GM18907 (cell line): ENCODE results near the gene CBX4.

ENCODE experiments used
- ATAC-seq: cut with Tn5 transposase; IDR thresholded peaks from one replicate; pipeline ENCODE4 v1.9.1; 2021; ENCODE audit warnings: mild to moderate bottlenecking, moderate library complexity; ENCODE audit not compliant: unreplicated experiment

Gene CBX4

DNA sequence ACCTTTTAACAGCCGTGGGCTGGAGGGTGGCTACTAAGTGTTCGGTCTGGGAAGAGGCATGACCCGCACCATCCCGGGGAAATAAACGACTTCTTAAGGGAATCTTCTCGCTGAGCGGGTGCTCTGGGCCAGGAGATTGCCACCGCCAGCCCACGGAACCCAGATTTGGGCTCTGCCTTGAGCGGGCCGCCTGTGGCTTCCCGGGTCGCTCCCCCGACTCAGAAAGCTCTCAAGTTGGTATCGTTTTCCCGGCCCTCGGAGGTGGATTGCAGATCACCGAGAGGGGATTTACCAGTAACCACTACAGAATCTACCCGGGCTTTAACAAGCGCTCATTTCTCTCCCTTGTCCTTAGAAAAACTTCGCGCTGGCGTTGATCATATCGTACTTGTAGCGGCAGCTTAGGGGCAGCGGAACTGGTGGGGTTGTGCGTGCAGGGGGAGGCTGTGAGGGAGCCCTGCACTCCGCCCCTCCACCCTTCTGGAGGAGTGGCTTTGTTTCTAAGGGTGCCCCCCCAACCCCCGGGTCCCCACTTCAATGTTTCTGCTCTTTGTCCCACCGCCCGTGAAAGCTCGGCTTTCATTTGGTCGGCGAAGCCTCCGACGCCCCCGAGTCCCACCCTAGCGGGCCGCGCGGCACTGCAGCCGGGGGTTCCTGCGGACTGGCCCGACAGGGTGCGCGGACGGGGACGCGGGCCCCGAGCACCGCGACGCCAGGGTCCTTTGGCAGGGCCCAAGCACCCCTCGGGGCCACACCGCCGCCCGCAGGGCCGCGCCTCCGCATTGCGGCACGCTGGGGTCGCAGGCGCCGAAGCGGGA lies 3.6 kb upstream of the CBX4 start:
- no peak for ATAC-seq

DNA sequence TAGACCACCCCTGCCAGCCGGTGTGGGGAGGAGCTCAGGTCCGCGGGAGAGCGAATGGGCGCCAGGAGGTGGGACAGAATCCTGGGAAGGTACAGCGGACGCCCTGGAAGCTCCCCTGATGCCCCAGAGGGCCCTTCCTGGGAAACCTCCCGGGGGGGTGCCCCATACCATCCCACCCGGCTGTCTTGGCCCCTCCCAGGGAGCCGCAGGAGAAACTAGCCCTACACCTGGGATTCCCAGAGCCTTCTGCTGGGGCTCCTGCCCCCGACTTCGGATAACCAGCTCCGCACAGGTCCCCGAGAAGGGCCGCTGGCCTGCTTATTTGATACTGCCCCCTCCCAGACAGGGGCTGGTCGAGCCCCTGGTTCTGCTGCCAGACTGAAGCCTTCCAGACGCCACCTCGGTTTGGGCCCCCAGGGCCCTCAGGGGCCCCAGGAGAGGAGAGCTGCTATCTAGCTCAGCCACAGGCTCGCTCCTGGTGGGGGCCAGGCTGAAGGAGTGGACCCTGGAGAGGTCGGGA lies 3.0 kb upstream of the CBX4 start:
- ATAC-seq = no peak

DNA sequence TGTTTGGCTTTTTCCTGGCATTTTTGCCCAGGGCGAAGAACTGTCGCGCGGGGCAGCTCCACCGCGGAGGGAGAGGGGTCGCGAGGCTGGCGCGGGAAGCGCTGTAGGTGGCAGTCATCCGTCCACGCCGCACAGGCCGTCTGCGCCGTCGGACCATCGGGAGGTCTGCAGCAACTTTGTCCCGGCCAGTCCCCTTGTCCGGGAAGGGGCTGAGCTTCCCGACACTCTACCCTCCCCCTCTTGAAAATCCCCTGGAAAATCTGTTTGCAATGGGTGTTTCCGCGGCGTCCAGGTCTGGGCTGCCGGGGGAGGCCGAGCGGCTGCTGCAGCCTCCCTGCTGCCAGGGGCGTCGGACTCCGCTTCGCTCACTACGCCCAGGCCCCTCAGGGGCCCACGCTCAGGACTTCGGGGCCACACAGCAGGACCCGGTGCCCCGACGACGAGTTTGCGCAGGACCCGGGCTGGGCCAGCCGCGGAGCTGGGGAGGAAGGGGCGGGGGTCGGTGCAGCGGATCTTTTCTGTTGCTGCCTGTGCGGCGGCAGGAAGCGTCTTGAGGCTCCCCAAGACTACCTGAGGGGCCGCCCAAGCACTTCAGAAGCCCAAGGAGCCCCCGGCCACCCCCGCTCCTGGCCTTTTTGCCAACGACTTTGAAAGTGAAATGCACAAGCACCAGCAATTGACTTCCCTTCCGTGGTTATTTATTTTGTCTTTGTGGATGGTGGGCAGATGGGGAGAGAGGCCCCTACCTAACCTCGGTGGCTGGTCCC lies 2.3 kb upstream of the CBX4 start:
- no peak for ATAC-seq

DNA sequence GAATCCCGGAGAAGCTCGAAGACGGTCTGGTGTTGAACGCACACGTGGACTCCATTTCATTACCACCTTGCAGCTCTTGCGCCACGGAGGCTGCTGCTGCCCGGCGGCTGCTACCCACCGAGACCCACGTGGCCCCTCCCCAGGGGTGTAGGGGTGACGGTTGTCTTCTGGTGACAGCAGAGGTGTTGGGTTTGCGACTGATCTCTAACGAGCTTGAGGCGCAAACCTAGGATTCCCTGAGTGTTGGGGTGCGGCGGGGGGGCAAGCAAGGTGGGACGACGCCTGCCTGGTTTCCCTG lies 1.7 kb upstream of the CBX4 start:
- ATAC-seq = no peak

DNA sequence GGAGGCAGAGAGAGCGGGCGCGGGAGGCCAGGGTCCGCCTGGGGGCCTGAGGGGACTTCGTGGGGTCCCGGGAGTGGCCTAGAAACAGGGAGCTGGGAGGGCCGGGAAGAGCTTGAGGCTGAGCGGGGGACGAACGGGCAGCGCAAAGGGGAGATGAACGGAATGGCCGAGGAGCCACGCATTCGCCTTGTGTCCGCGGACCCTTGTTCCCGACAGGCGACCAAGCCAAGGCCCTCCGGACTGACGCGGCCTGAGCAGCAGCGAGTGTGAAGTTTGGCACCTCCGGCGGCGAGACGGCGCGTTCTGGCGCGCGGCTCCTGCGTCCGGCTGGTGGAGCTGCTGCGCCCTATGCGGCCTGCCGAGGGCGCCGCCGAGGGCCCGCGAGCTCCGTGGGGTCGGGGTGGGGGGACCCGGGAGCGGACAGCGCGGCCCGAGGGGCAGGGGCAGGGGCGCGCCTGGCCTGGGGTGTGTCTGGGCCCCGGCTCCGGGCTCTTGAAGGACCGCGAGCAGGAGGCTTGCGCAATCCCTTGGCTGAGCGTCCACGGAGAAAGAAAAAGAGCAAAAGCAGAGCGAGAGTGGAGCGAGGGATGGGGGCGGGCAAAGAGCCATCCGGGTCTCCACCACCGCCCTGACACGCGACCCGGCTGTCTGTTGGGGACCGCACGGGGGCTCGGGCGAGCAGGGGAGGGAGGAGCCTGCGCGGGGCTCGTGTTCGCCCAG lies 1.2 kb upstream of the CBX4 start:
- ATAC-seq = no peak

DNA sequence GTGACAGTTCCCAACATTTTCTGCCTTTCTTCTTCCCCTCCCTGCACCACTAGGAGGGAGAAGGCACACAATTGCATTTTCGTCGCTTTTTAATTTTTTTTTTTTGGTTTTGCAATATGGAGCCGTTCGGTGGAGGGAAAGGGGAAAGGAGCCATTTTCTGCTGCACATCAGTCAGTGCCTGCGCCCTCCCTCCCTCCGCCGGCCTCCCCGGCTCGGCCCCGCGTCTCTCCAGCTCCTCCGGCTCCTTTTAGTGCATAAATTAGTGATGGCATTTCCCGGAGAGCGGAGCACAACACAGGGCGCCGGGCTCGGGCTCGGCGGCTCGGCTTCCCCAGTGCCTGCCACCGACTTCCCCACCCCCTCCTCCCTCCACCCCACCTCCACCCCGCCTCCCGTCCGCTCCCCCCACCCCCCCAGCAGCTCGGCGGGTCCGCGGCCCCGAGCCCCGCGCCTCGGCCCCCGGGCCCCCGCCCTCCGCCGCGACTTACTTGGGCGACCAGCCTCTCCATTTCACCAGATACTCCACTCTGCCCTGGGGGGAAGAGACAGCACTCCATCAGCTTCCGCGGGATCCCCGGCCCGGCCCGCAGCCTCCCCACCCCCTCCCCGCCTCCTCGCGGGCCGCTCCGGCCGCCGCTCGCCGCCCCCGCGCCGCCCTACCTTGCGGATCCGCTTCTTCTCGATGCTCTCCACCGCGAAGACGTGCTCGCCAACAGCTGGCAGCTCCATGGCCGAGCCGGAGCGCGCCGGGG lies 542 bp downstream of the CBX4 start:
- ATAC-seq = peak; percentile 20

DNA sequence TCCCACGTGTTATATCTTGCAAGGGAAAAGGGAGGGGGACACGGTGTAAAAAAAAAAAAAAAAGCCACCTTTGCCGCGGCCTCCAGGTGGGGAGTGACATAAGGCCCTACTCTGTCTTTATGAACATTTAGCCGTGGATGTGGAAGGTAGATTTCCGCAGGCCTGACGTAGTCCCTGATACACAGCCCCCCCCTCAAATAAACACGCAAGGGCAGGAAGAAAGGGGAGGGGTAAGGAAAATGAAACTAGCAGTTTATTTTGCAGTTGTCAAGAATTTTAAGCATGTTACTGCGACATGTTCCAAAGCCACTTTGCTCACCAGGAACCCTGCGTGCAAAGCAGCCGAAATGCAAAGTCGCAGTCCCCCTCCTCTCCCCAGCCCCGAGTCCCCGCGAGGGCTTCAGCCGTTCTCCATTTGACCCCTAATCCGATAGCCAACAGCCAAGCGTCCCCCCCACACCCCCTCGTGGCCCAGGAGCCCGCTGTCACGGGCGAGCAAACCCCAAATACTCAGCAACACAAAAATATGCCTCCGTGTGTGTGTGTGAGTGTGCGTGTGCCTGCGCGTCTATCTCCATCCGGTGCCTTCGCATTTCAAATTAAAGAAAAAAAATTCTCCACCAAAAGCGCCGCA lies 1.2 kb downstream of the CBX4 start:
- ATAC-seq = no peak

DNA sequence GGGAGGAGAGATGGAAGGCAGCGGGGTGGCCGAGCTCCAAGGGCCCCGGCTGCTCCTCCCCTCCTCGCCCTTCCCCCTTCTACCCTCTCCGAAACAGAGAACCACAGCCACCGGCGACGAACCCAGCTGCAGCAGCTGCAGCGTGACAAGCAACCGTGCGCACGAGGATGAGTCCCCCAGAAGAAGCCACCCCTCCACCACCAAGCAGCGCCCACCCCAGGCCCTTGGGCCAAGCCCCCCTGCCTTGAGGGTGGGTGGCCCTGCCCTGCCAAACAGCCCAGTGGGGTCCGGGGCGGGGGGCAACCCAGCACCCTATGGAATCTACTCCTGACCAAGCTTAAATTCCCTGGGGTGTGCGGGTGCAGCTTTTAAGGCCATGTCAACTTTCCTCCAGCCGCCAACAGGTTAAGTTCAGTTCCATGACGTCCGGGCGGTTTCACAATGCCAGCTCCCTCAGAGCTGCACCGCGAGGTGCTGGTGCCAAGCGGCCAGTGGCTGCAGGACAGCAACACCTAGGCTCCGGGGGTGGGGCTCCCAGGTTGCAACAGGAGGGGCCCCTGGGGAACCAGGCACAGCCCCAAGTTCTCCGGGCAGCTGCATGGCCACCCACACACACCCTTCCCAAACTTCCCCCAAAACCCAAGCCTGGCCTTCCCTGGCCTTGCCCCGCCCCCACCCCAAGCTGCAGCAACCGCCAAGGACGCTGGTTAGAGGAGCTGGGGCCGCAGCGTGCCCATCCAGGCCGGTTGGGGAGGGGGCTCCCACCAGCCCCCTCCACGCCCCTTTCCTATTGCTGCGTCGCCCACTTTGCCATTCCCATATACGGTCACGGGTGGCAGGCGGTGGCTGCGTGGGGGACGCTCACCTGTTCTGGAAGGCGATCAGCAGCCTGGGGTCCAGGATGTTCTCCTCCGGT lies 2.0 kb downstream of the CBX4 start:
- ATAC-seq = peak; percentile 33

DNA sequence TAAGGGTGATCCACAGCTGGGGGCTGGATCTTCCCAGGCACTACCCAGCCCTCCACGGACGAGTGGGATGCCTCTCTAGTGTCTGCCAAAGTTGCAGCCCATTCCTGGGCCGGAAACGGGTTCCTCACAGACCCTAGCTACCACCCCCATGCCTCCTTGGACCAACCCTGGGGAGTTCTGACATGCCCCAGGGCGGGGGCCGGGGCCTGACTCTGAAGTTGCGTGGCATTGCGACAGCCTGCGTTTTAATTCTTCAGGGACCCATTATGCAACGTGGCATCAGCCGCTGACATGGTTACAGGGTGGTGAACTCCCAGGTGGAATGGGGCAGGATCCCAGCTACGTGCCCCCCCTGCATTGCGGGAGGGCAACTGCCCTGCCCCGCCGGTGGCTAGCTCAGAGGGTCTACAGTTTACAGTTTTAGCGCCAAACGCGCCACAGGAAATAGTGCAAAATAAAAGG lies 2.7 kb downstream of the CBX4 start:
- ATAC-seq = peak; percentile 0

DNA sequence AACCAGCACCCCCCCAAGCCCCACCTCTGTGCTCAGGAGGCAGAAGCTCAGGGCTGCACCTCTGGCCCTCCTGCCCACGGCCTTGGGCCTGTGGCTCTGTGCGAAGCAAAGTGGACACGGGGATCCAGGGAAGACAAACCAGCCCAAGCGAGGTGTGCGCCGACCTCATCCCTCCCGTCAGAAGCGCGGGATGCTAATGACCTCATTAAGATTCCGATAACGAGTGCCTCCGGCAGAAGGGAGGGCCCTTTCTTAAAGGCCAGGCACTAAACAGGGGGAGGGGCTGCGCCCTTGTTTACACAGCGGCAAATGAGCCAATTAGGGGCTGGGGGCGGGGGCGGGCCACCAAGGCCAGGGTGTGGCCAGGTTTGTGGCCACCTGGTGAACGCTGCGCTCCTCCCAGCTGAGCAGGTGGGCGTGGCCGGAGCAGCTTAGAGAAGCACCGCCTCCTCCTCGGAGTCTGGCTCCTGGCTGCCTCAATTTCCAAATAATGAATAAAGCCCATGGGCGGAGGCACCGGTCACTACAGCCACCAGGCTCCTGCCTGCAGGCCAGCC lies 3.2 kb downstream of the CBX4 start:
- ATAC-seq = no peak

DNA sequence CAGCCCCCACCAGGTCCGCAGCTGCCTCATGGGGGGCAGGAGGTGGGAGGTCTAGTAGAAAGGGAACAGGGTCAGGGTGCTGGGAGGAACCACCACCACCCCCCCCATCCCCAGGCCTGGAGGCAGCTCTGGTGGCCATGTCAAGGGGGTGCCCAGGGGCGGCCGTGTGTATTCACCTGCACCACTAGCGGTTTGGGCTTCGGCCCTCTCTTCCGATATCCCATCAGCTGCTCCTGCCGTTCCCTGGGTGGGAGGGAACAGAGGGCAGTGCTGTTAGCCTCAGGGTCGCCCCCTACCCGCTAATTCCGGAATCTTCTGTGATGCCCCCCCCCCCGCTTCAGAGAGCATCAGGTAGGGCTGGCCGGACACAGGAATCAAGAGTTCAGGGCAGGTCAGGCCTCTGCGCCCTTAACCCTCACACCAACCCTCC lies 3.8 kb downstream of the CBX4 start:
- ATAC-seq = no peak

DNA sequence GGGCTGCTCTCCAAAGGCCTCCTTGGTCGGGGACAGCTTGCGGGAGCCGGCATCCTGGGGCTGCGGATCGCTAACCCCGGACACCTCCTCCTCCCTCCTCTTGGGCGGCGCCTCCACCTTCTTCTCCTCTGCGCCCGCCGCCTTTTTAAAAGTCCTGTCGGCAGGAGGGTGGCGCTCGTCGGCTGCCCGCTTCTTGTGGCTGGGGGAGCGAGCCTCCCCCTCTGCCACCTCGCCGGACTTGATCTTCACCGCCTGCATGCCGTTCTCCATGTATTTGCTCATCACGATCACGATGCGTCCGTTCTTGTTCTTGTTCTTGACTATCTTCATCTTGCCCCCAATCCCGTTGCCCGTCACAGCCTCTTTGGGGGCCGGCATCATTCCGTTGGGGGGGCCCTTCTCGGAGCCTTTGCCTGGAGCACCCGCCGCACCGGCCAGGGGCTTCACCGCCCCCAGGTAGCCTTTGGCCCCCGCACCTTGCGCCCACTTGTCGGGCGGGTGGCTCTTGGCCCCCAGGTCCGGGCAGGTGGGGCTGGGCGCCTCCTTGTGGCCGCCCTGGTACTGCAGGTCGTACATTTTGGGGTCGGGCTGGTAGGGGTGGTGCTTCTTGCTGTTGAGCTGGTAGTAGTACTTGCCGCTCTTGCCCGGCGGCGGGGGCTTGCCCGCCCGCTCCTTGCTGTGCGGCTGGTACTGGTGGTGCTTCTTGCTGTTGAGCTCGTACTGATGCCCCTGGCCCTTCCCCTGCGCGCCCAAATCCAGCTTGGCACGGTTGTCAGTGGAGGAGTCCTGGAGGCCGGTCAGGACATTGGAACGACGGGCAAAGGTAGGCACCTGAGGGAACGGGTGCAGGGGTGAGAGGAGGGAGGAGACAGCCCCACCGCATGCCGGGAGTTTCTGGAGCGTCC lies 4.4 kb downstream of the CBX4 start:
- ATAC-seq = no peak

DNA sequence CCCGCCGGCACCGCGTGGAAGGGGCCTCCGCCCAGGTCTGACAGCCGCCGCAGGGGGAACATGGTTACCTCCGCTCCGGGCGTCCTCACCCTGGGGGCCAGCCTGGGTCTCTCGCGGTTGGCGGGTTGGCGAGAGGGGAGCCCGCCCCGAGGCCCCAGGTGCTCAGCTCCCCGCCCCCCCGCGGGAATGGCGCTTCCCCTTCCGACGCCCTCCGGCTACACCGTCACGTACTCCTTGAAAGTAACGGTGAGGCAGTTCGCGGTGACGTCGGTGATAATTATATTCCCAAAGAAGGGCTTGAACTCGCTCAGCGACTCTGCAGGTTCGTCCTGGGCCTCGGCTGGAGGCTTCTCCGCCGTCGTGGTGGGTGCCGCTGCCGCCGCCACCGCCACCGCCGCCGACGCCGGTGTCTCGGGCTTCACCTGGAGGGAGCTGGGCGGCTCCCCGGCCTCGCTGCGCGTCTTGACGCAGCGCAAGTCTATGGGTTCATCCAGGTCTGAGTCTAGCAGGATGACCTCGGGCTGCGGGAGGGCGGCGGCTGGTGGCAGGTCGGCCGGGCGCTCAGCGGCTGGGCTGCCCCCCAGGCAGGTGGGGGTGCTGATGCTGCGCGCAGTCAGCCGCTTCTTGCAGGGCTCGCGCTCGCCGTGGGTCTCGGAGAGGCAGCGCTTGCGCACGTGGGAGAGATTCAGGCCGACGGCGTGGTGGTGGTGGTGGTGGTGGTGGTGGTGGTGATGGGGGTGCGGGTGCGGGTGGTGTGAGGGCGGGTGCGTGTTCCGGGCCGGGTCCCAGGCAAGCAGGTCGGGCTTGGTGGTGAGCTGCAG lies 5.3 kb downstream of the CBX4 start:
- no peak for ATAC-seq

DNA sequence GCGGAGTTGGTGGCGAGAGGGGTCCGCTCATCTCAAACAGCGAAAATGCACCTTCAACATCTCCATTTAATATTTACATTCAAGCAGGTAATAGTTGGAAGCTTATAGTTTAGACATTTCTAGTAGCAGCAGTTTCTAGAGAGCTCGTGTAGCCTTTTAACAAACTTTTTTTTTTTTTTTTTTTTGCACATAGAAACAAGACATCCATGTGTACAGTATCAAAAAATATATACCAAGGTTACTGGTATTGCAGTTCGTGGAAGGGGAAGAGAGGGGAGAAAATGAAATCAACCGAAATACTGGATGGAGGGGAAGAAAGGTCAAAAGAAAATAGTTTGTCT lies 6.2 kb downstream of the CBX4 start:
- ATAC-seq = no peak

DNA sequence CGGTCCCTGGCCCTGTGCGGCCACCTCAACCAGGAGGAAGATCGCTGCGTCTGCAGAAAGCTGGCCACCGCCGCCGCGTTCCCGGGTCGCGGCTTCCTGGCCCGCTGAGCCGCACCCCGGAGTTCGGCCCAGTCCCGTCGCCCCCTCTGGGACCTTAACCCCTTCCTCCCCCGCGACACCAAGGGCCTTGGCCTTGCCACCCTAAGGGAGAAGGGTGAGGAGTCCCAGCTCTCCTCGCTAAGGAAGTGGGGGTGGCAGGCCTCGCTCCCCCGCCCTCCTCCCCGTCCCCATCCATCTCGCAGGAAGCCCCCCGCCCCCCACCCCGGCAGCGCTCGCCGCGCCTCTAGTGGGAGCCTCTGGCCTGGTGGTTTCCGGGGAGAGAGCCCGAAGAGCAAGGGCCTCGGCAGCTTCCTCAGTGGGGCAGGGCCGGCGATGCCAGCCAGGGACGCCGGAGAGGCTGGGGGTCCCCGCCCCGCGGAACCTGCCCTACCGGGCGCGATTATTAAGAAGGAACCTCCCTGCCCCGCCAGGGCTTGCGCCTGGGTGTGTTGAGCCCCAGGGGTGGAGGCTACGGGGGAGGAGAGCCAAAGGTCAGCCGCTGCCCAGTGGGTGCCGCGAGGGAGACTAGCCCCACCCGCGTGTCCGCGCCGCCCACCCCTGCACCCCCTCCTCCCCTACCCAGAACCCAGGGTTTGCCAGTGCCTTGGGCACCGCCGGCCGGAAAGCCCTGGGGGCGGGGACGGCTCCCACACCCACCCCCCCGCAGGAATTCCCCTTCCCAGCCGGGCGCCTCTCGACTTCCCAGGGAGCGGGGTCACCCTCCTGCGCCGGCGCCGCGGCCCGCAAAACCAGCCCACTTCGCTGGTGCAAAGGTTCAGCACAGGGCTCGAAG lies 6.8 kb downstream of the CBX4 start:
- ATAC-seq = no peak
